ENCODE measurements around the gene SEMA3C.
A peak's percentile ranks its signal among the peaks of the same experiment; 100 is the strongest.

- TF ChIP-seq CTCF (IDR thresholded peaks at IDR 0.05) (peak in 2 of 4 experiments; percentile 52), POLR2A (IDR thresholded peaks at IDR 0.05) (no peak)
Observed at GRCh38 chr7:80916770-80917741, 1.8 kb downstream of the SEMA3C start.

Data from prostate gland (tissue), 2 donors.